GM21786 (cell line): Measurements from ENCODE around the gene SRI.
A peak's percentile ranks its signal among the peaks of the same experiment; 100 is the strongest.
"Not testable (repeated sequence)": the region's sequence is repeated elsewhere in the genome, so short reads cannot be mapped to it uniquely, and the experiment has no call there.

Source experiments
- ATAC-seq: cut with Tn5 transposase; IDR thresholded peaks from one replicate; pipeline ENCODE4 v1.9.1; 2021; ENCODE audit not compliant: unreplicated experiment

Gene SRI

GRCh38 chr7:88184848-88185304 lies 35.0 kb downstream of the SRI start:
- peak; percentile 94 for ATAC-seq

GRCh38 chr7:88183051-88183450 lies 36.8 kb downstream of the SRI start:
- ATAC-seq: no peak

- ATAC-seq: no peak
These were observed 43.6 kb downstream of the SRI start for GRCh38 chr7:88176190-88176589.

GRCh38 chr7:88172842-88173241 lies 47.0 kb downstream of the SRI start:
- ATAC-seq: no peak

- no peak for ATAC-seq
These were observed 50.0 kb downstream of the SRI start for GRCh38 chr7:88169717-88170320.

- ATAC-seq: no peak
These were observed 52.1 kb downstream of the SRI start for GRCh38 chr7:88167721-88168120.

- ATAC-seq: no peak
These were observed 52.6 kb downstream of the SRI start for GRCh38 chr7:88167223-88167622.

- no peak for ATAC-seq
These were observed 54.1 kb downstream of the SRI start for GRCh38 chr7:88165697-88166096.

GRCh38 chr7:88159741-88160140 lies 60.1 kb downstream of the SRI start:
- ATAC-seq: not testable (repeated sequence)

GRCh38 chr7:88156356-88156755 lies 63.5 kb downstream of the SRI start:
- ATAC-seq: no peak

GRCh38 chr7:88155756-88156155 lies 64.1 kb downstream of the SRI start:
- no peak for ATAC-seq
